Muscle of leg (tissue), 11 donors: ENCODE data around the gene SIRT7. TPM values are rescaled to one million over a fixed set of nuclear protein-coding genes. Genes with fewer than 3 reads are reported as not detected.
A peak's percentile ranks its signal among the peaks of the same experiment; 100 is the strongest.

ENCODE experiments used
- DNase-seq: peaks from one replicate; pipeline ENCODE4 v3.0.0; 2013
- H3K27ac ChIP-seq: one replicate; pipeline ENCODE4 v1.5.1; 2013; ENCODE audit warnings: mild to moderate bottlenecking, low read length, control low read depth
- H3K27me3 ChIP-seq: one replicate; pipeline ENCODE4 v1.6.1; 2013; ENCODE audit warnings: low read length; ENCODE audit not compliant: control insufficient read depth, insufficient read depth
- H3K36me3 ChIP-seq: one replicate; pipeline ENCODE4 v1.6.1; 2013; ENCODE audit warnings: low read length; ENCODE audit not compliant: control insufficient read depth, insufficient read depth
- H3K4me1 ChIP-seq: one replicate; pipeline ENCODE4 v1.6.1; 2013; ENCODE audit warnings: low read length; ENCODE audit not compliant: control insufficient read depth, insufficient read depth
- H3K4me3 ChIP-seq: one replicate; pipeline ENCODE4 v1.5.1; 2013; ENCODE audit warnings: low read length, control low read depth
- H3K9me3 ChIP-seq: replicated peaks from 2 replicates; pipeline ENCODE4 v1.6.1; 2013; ENCODE audit warnings: low read depth, low read length; ENCODE audit not compliant: control insufficient read depth
- WGBS: methylation state at CpG from one replicate; pipeline ENCODE4 v1.1.5; 2013; ENCODE audit warnings: missing lambda C conversion rate; ENCODE audit not compliant: insufficient coverage; 5-methylcytosine and 5-hydroxymethylcytosine counted together
- polyA plus RNA-seq, 8 donors: library from polyadenylated mRNA; unstranded; fragments of 120-200 nt; gene quantifications; one replicate each; pipeline versions ENCODE4 v1.2.1 to v1.2.3, GENCODE V29; 2013; ENCODE audit warnings: inconsistent platforms in 1 of 8, low replicate concordance in 1 of 8; ENCODE audit not compliant: insufficient read length in 8 of 8, insufficient read depth in 1 of 8
- total RNA-seq: library from RNA; stranded (reverse); fragments of 120-200 nt; gene quantifications from one replicate; pipeline ENCODE4 v1.2.4, GENCODE V29; 2013

SIRT7 gene
- total and polyA plus RNA-seq, 9 donors: 6.0 to 9.7 (median 8.3) TPM

DNA sequence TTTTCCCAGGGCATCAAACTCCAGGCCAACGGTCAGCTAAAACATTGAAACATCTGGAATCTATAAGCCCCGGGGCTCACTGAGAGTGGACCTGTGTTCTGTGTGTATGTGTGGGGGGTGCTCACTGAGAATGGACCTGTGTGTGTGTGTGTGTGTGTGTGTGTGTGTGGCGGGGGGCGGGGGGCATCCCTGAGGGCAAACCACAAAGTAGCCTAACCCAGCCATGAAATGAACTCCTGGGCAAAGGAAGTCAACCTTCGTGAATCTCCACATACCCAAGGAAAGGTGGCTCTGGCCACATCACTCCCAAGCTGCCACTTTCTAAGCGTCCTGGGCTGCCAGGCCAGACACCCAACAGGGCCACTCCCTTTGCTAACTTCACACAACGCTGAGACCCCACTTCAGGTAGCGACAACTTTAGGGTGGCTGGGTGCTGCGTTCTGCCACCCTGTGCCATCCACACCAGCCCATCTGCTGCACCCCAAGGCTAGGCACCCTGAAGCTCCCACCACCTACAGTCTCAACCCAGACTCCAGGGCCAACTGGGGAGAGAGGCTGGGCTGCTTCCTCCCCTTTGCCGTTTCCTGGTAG is 8.0 kb upstream of the SIRT7 start:
- DNase-seq: no peak
- H3K27ac ChIP-seq: peak overlapping the region; percentile 94
- H3K9me3 ChIP-seq: no peaks in the 10 kb centered on the region
- H3K27me3 ChIP-seq: peaks cover 14% of the 10 kb centered on the region
- peak overlapping the region; percentile 76 for H3K4me3 ChIP-seq
- peaks cover 65% of the 10 kb centered on the region for H3K4me1 ChIP-seq
- 55% methylated on average over 7 of the region's 10 CpGs for WGBS
- peaks cover 14% of the 10 kb centered on the region for H3K36me3 ChIP-seq

DNA sequence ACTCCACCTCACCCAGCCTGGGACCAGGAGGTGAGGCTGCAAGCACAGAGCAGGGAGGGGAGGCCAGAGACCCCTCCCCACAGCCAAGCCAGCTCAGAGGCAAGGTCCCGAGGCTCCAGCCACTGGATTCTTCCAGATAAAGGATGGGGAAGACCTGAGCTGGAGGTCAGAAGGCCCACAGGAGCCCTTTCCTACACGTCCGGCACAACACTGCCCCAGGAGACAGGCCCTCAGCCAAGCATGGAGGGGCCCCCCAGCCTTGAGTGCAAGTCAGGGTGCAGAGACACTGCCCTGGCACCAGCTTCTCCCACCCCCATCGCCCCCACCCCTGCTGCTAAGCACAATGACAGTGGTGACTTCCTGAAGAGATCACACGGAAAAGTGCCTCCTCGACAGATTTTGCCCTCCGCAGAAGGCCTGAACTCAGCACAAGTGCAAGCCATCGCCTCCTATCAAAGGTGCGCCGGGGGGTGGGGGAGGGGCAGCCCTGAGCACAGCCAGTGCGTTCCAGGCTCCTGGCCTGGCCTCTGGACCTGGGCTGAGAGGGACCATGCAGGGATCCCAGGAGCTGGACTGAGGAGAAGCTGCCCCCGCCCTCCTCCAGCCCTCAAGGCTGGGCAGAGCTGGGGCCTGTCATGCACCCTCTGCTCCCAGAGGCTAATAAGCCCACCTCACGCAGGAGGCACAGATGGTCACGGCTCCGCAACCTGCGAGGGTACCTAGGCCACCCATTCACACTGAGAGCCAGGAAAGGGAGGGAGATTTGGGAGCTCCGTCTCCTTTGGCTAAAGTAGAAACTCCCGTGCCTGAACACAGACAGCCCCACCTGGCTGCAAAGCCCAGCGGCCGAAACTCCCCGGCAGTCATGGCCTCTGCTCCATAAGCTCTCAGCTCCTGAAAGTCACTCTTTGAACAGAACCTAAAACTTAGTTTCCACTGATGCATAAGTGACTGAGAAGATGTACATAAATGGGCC is 6.9 kb upstream of the SIRT7 start:
- Histone ChIP-seq H3K9me3 (no peaks in the 10 kb centered on the region), H3K4me3 (no peak overlapping the region), H3K27ac (no peak overlapping the region), H3K27me3 (peaks cover 14% of the 10 kb centered on the region), H3K4me1 (peaks cover 54% of the 10 kb centered on the region), H3K36me3 (peaks cover 25% of the 10 kb centered on the region)
- 46% methylated on average over 12 of the region's 21 CpGs for WGBS
- DNase-seq: no peak

DNA sequence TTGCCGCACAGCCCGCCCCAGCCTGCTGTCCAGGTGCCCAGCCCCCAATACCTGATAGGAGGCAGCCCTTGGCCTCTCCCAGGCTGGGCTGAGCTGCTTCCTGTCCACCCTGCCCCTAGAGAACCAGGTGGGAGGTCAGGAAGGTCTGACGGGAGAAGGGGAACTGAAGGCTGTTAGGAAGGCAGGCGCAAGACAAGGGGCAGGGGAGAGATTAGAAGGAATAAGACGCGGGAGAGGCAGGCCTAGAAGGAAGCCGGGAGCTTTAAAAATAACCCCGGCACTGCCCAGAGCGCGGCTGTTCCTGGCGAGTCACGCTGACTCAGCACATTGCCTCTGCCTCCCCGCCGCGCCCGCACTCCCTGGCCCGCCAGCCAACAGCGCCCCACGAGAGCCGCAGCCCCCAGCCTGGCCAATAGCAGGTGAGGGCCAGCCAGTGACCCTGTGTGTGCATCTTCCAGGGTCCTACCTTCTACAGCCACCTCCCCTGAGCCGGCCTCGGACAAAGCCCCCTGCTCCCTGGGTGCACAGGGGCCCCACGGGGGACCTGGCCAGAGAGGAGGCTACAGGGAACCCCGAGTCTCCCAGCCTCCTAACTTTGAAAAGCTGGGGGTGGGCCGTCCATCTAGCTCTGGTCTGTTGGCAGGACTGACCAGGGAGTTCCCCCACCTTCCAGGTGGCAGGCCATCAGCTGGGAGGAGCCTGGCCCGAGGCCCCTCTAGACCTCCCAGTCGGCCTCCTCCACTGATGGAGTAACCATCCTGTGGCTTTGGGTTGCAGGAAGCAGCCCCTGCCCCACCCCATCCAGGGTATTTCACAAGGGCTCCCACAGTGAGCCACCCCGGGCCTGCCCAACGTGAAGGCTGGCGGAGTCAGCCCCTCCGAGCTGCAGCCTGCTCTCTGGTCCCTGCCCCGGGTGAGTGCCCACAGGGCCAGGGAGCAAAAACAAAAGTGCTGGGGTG is 5.6 kb upstream of the SIRT7 start:
- H3K27ac ChIP-seq: peak overlapping the region; percentile 69
- peaks cover 46% of the 10 kb centered on the region for H3K4me1 ChIP-seq
- no peaks in the 10 kb centered on the region for H3K9me3 ChIP-seq
- WGBS: 14% methylated on average over 24 of the region's 32 CpGs
- DNase-seq: peak; percentile 81
- H3K4me3 ChIP-seq: peak overlapping the region; percentile 19
- H3K36me3 ChIP-seq: peaks cover 36% of the 10 kb centered on the region
- peaks cover 5% of the 10 kb centered on the region for H3K27me3 ChIP-seq

DNA sequence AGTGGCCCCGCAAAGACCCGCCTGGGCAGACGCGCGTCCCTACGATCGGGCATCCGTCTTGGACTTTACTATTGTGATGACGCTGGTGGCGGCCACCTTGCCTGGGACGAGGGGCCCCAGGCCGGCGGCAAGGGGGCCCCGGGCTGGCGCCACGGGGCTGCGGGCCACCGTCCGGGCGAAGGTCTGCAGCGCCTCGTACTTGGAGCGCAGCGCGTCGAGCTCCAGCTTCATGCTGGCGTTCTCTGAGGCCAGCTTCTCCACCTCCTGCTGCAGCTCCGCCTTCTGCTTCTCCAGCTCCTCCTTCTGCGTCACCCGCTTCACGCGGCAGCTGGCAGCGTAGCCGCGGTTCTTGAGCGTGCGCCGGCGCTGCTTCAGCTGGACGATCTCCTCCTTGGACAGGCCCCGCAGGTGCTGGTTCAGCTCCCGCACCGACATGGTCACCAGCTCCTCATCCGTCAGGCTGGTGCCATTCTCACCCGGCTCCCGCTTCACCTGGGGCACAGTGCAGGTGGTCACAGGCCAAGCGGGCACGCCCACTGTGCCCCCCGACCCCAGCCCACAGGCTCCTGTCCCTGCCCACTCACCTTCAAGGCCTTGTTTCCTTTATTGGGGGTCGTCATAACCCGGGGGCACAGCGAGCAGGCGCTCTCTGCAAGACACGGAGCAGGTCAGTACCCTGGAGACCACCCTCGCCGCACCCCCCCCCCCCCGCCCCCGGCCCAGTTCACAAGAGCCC is 4.8 kb upstream of the SIRT7 start:
- H3K27ac ChIP-seq: peak overlapping the region; percentile 69
- peaks cover 36% of the 10 kb centered on the region for H3K36me3 ChIP-seq
- H3K4me3 ChIP-seq: peak overlapping the region; percentile 19
- peaks cover 44% of the 10 kb centered on the region for H3K4me1 ChIP-seq
- no peak for DNase-seq
- WGBS: 90% methylated on average over 49 of the region's 58 CpGs
- H3K27me3 ChIP-seq: no peaks in the 10 kb centered on the region
- no peaks in the 10 kb centered on the region for H3K9me3 ChIP-seq

DNA sequence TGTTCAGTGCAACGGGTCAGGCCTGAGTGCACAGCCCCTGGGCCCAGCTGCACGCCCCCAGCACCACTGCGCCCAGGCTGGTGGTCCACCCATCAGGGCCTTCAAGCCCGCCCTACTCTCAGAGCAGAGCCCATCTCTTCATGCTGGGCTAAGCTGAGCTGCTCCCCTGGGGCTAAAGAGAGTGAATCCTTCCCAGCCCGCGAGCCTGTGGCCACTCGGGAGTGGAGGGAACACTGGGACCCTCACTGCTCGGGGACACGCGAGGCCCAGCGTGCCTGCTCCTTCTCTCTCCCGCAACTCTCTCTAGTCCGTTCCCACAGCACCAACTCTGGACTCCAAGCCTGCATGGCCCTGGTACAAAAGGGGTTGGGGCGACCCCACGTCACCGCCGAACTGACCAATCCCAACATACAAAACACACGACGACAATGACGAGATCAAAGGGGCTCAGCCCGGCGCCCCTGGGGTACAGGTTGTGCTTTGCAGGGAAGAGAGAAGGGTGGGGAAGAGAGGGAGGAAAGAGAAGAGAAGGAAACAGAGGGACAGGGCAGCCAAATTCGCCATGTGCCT is 4.1 kb upstream of the SIRT7 start:
- WGBS: 93% methylated on average over 16 of the region's 23 CpGs
- no peak overlapping the region for H3K4me3 ChIP-seq
- no peak overlapping the region for H3K27ac ChIP-seq

GRCh38 chr17:81921537-81921862 is 3.5 kb upstream of the SIRT7 start:
- H3K4me1 ChIP-seq: peaks cover 53% of the 10 kb centered on the region
- peaks cover 41% of the 10 kb centered on the region for H3K36me3 ChIP-seq
- no peaks in the 10 kb centered on the region for H3K9me3 ChIP-seq
- H3K4me3 ChIP-seq: no peak overlapping the region
- H3K27me3 ChIP-seq: no peaks in the 10 kb centered on the region
- no CpG with 5 or more reads among the region's 3 CpGs for WGBS
- no peak overlapping the region for H3K27ac ChIP-seq
- no peak for DNase-seq

More for the DNA sequence above, 4.1 kb upstream of the SIRT7 start:
- no peak for DNase-seq
- no peaks in the 10 kb centered on the region for H3K9me3 ChIP-seq
- H3K4me1 ChIP-seq: peaks cover 49% of the 10 kb centered on the region
- H3K27me3 ChIP-seq: no peaks in the 10 kb centered on the region
- peaks cover 36% of the 10 kb centered on the region for H3K36me3 ChIP-seq

GRCh38 chr17:81920612-81921536 is 2.9 kb upstream of the SIRT7 start:
- H3K27ac ChIP-seq: no peak overlapping the region
- H3K4me3 ChIP-seq: no peak overlapping the region
- no peaks in the 10 kb centered on the region for H3K27me3 ChIP-seq
- DNase-seq: no peak
- peaks cover 44% of the 10 kb centered on the region for H3K36me3 ChIP-seq
- H3K9me3 ChIP-seq: no peaks in the 10 kb centered on the region
- peaks cover 47% of the 10 kb centered on the region for H3K4me1 ChIP-seq
- WGBS: 83% methylated on average over 17 of the region's 33 CpGs

DNA sequence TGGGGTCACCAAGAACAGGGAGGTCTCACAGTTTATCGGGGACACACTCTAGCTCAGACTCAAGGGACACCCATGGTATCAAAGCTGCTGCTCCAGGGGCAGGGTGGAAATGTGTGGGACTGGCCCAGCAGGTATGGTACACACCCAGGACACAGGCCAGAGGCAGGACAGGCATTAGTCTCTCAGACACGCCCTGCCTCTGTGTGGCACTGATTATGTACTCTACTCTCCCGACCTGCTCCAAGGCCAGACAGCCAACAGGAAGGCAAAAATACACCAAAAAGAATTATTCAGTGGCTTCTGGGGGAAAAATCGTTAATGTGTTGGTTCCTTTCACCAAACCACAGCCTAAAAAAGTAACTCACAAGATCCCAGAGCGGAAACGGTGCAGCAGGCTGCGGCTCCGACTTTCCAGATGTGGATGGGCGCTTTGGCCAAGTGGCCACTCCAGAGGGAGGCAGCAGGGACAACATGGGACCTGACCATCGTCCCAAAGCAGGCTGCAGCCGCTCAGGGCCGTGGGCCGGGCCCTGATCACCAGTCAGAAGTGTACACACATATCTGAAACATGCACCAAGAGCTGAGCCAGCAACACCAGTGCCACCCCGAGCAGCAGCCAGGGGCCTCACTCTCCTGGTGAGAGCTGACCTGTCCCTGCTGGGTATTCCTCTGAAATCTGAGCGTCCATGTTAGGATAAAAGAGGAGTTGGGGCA is 1.0 kb upstream of the SIRT7 start:
- no peak for DNase-seq
- H3K9me3 ChIP-seq: no peaks in the 10 kb centered on the region
- 86% methylated on average over 10 of the region's 15 CpGs for WGBS
- peaks cover 31% of the 10 kb centered on the region for H3K4me1 ChIP-seq
- H3K27ac ChIP-seq: no peak overlapping the region
- no peaks in the 10 kb centered on the region for H3K27me3 ChIP-seq
- H3K36me3 ChIP-seq: peaks cover 62% of the 10 kb centered on the region
- H3K4me3 ChIP-seq: no peak overlapping the region
